ENCODE data around the gene ADGRG3.

DNA sequence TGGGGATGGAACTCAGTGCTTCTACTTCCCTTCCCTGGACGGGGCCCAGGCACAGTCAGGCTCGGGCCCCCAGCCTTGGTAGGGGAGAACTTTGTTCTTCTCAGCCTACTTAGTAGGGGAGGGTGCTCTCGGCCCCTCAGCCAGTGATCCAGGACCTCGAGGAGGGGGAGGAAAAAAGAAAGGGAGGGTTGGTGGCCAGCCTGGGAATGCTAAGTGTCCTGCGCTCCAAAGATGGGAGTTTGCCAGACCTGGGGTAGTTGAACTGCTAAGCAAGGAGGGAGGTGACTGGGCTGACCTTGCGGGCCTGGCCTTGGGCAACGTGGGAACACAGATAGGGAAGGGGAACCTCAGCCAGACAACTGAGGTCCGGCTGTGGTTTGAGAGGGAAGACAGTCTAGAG, 27.5 kb upstream of the ADGRG3 start:
- TF ChIP-seq MEF2D (CRISPR knock-in tag; IDR thresholded peaks at IDR 0.05) (no peak), CTCF (CRISPR knock-in tag; IDR thresholded peaks at IDR 0.05) (no peak), ZNF710 (CRISPR knock-in tag; IDR thresholded peaks at IDR 0.05; ENCODE audit: borderline replicate concordance) (no peak), SRSF9 (IDR thresholded peaks at IDR 0.05; ENCODE audit: borderline replicate concordance, insufficient read depth, low read depth, low read length, poor library complexity, severe bottlenecking) (no peak), HCFC1 (IDR thresholded peaks at IDR 0.05; ENCODE audit: low read depth, low read length) (no peak), ZFX (CRISPR knock-in tag; IDR thresholded peaks at IDR 0.05; ENCODE audit: low read depth) (no peak), POLR2A (IDR thresholded peaks at IDR 0.05; ENCODE audit: insufficient read depth in 1 of 2, low read depth in 2 of 2, low read length in 2 of 2) (no peak), ZBTB8A (CRISPR knock-in tag; IDR thresholded peaks at IDR 0.05; ENCODE audit: borderline replicate concordance, low read depth) (no peak), JUNB (CRISPR knock-in tag; IDR thresholded peaks at IDR 0.05; ENCODE audit: borderline replicate concordance) (no peak), ZSCAN25 (CRISPR knock-in tag; IDR thresholded peaks at IDR 0.05) (no peak)
- TF ChIP-seq, protein P1, sequence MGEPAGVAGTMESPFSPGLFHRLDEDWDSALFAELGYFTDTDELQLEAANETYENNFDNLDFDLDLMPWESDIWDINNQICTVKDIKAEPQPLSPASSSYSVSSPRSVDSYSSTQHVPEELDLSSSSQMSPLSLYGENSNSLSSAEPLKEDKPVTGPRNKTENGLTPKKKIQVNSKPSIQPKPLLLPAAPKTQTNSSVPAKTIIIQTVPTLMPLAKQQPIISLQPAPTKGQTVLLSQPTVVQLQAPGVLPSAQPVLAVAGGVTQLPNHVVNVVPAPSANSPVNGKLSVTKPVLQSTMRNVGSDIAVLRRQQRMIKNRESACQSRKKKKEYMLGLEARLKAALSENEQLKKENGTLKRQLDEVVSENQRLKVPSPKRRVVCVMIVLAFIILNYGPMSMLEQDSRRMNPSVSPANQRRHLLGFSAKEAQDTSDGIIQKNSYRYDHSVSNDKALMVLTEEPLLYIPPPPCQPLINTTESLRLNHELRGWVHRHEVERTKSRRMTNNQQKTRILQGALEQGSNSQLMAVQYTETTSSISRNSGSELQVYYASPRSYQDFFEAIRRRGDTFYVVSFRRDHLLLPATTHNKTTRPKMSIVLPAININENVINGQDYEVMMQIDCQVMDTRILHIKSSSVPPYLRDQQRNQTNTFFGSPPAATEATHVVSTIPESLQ (CRISPR knock-in tag; conservative IDR thresholded peaks at IDR 0.05), result no peak

Measured in HepG2 (cell line).